Measurements from ENCODE around the gene SLC22A23. TPM values are rescaled to one million over a fixed set of nuclear protein-coding genes. Genes with fewer than 3 reads are reported as not detected.

Gene SLC22A23
- total and polyA plus RNA-seq, 8 donors = 4.9 to 27.9 (median 14.2) TPM

- Histone ChIP-seq H3K4me1 (peaks cover 0 to 8% (median 0%) of the 10 kb centered on the region in 3 donors), H3K27me3 (no peaks in the 10 kb centered on the region), H3K36me3 (no peaks in the 10 kb centered on the region), H3K4me3 (no peak overlapping the region), H3K9me3 (no peaks in the 10 kb centered on the region), H3K27ac (no peak overlapping the region)
- no peak for FAIRE-seq
- TF ChIP-seq, protein P1, sequence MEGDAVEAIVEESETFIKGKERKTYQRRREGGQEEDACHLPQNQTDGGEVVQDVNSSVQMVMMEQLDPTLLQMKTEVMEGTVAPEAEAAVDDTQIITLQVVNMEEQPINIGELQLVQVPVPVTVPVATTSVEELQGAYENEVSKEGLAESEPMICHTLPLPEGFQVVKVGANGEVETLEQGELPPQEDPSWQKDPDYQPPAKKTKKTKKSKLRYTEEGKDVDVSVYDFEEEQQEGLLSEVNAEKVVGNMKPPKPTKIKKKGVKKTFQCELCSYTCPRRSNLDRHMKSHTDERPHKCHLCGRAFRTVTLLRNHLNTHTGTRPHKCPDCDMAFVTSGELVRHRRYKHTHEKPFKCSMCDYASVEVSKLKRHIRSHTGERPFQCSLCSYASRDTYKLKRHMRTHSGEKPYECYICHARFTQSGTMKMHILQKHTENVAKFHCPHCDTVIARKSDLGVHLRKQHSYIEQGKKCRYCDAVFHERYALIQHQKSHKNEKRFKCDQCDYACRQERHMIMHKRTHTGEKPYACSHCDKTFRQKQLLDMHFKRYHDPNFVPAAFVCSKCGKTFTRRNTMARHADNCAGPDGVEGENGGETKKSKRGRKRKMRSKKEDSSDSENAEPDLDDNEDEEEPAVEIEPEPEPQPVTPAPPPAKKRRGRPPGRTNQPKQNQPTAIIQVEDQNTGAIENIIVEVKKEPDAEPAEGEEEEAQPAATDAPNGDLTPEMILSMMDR (IDR thresholded peaks at IDR 0.05) = no peak
- ATAC-seq = no peak
- DNase-seq = peak in 1 of 6 donors; percentile 6
- intact Hi-C loops (cut with DNase I) = no loop called here
- WGBS, 2 donors = 88 to 90% methylated on average over 7 of the region's 7 CpGs
Measured at GRCh38 chr6:3320238-3320811, 136.5 kb downstream of the SLC22A23 start.

- Histone ChIP-seq H3K27me3 (no peaks in the 10 kb centered on the region), H3K9me3 (no peaks in the 10 kb centered on the region), H3K4me1 (peaks cover 0 to 2% (median 0%) of the 10 kb centered on the region in 3 donors), H3K27ac (no peak overlapping the region), H3K4me3 (no peak overlapping the region), H3K36me3 (no peaks in the 10 kb centered on the region)
- 65 to 88% methylated on average over 10 of the region's 10 CpGs for WGBS, 2 donors
- TF ChIP-seq, protein P1 (IDR thresholded peaks at IDR 0.05) = no peak
- DNase-seq = peak in 1 of 6 donors; percentile 8
- ATAC-seq = no peak
- intact Hi-C loops (cut with DNase I) = no loop called here
- FAIRE-seq = no peak
Measured at GRCh38 chr6:3319610-3320200, 137.1 kb downstream of the SLC22A23 start.

GRCh38 chr6:3318821-3319540 lies 137.9 kb downstream of the SLC22A23 start:
- intact Hi-C loops (cut with DNase I) = no loop called here
- FAIRE-seq = no peak
- no peaks in the 10 kb centered on the region for H3K9me3 ChIP-seq
- 94 to 96% methylated on average over 13 of the region's 13 CpGs for WGBS, 2 donors
- peak in 1 of 6 donors; percentile 10 for DNase-seq
- ATAC-seq = no peak
- no peaks in the 10 kb centered on the region for H3K27me3 ChIP-seq
- no peaks in the 10 kb centered on the region for H3K36me3 ChIP-seq
- no peak overlapping the region for H3K27ac ChIP-seq
- H3K4me1 ChIP-seq = no peaks in the 10 kb centered on the region
- TF ChIP-seq, protein P1 (IDR thresholded peaks at IDR 0.05) = no peak
- no peak overlapping the region for H3K4me3 ChIP-seq

DNA sequence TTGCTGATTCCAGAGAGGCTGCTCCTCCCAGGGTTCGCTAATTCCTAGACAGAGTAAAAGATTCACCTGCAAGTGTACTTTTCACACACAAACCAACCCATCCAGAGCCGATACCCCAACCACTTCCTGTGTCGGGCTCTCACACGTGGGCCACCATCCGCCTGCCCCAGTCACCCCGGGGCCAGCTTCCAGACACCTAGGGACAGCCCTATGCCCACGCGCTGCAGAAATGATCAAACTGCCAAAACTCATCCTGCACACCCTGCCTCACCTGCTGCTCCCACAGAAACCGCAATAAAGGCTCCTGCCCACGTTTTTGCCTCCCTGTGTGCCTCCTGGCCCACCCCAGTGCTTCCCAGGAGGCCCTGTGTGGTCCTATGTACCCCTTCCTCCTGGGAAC lies 138.6 kb downstream of the SLC22A23 start:
- 90 to 93% methylated on average over 10 of the region's 10 CpGs for WGBS, 2 donors
- H3K4me3 ChIP-seq = no peak overlapping the region
- peak in 1 of 6 donors; percentile 10 for DNase-seq
- intact Hi-C loops (cut with DNase I) = no loop called here
- TF ChIP-seq, protein P1 (IDR thresholded peaks at IDR 0.05) = no peak
- no peaks in the 10 kb centered on the region for H3K27me3 ChIP-seq
- no peak for FAIRE-seq
- no peak for ATAC-seq
- H3K27ac ChIP-seq = no peak overlapping the region
- H3K36me3 ChIP-seq = no peaks in the 10 kb centered on the region
- no peaks in the 10 kb centered on the region for H3K9me3 ChIP-seq
- H3K4me1 ChIP-seq = no peaks in the 10 kb centered on the region
